Mammary epithelial cell (primary cell): ENCODE data around the gene ZNF528.

Experiments used
- CTCF ChIP-seq, 2 donors: IDR thresholded peaks in 1 of 2; conservative IDR thresholded peaks in 1 of 2; 2 replicates each; pipeline ENCODE4 v1.5.1; 2011 to 2012; ENCODE audit warnings: inconsistent platforms in 2 of 2, low read length in 2 of 2, mild to moderate bottlenecking in 2 of 2, control low read depth in 1 of 2, low read depth in 1 of 2; ENCODE audit not compliant: insufficient read depth in 1 of 2; ENCODE audit errors: extremely low read depth in 1 of 2
- EZH2 ChIP-seq: IDR thresholded peaks from 2 replicates; pipeline ENCODE4 v1.6.1; 2012; ENCODE audit warnings: low read length, inconsistent platforms, borderline replicate concordance

- TF ChIP-seq CTCF (conservative IDR thresholded peaks at IDR 0.05 in 1 of 2, IDR thresholded peaks at IDR 0.05 in 1 of 2; ENCODE audit: extremely low read depth in 1 of 2, insufficient read depth in 1 of 2, low read depth in 1 of 2, low read length in 2 of 2) (no peak), EZH2 (no peak)
Observed at GRCh38 chr19:52391135-52391534, 6.5 kb upstream of the ZNF528 start.
